ENCODE results near the gene DPY19L2. TPM values are rescaled to one million over a fixed set of nuclear protein-coding genes. Genes with fewer than 3 reads are reported as not detected.

Gene DPY19L2
- total and polyA plus RNA-seq, 2 donors from 2014 or later: 17.8 to 24.5 TPM

DNA sequence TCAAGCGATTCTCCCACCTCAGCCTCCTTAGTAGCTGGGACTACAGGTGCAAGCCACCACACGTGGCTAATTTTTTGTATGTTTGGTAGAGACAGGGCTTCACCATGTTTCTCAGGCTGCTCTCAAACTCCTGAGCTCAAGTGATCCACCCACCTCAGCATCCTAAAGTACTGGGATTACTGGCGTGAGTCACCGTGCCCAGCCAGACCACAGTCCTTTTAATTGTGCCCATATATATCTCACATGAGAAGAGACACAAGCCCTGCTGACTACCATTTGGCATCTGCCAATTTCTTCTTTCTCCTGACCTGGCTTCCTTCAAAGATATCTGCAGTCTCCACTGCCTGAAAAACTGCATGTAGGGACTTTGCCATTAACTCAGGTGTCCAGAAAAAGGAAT, 142.5 kb downstream of the DPY19L2 start:
- Histone ChIP-seq H3K27ac (ENCODE audit: low read depth in 2 of 2, low read length in 2 of 2) (no peak overlapping the region), H3K9ac (ENCODE audit: low read length in 3 of 3) (no peak overlapping the region), H3K9me3 (ENCODE audit: control insufficient read depth in 2 of 3, insufficient read depth in 1 of 3, low read length in 3 of 3) (no peaks in the 10 kb centered on the region), H3K4me1 (ENCODE audit: control insufficient read depth in 2 of 3, insufficient read depth in 2 of 3, low read depth in 1 of 3, low read length in 3 of 3) (no peaks in the 10 kb centered on the region), H3K4me3 (ENCODE audit: low read length in 3 of 3) (no peak overlapping the region), H3K27me3 (ENCODE audit: control insufficient read depth, insufficient read depth, low read length) (no peaks in the 10 kb centered on the region), H3K36me3 (ENCODE audit: control insufficient read depth in 2 of 3, insufficient read depth in 3 of 3, low read length in 3 of 3) (no peaks in the 10 kb centered on the region)
- TF ChIP-seq, protein P1, sequence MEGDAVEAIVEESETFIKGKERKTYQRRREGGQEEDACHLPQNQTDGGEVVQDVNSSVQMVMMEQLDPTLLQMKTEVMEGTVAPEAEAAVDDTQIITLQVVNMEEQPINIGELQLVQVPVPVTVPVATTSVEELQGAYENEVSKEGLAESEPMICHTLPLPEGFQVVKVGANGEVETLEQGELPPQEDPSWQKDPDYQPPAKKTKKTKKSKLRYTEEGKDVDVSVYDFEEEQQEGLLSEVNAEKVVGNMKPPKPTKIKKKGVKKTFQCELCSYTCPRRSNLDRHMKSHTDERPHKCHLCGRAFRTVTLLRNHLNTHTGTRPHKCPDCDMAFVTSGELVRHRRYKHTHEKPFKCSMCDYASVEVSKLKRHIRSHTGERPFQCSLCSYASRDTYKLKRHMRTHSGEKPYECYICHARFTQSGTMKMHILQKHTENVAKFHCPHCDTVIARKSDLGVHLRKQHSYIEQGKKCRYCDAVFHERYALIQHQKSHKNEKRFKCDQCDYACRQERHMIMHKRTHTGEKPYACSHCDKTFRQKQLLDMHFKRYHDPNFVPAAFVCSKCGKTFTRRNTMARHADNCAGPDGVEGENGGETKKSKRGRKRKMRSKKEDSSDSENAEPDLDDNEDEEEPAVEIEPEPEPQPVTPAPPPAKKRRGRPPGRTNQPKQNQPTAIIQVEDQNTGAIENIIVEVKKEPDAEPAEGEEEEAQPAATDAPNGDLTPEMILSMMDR (IDR thresholded peaks at IDR 0.05; ENCODE audit: borderline replicate concordance, extremely low read depth, insufficient read depth): no peak
- DNase-seq (no peak), FAIRE-seq (no peak)
- intact Hi-C loops (cut with DNase I): no loop called here

DNA sequence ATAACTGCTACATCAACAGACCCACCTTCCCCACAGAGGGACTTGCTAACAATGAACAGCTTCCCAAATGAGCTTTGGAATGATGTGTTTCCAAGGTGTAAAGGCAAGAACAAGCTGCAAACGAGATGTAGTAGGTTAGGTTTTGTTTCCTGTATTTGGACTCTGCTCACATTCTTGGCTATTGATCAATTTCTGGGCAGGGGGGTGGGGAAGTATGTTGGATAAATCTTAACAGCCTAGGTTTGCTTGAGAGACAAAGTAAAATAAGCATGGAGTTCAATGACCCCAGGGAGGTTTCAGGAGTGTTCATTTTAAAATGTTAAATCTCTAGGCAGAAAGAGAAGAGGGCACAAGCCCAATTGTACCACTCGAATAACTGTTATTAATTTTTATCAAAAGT, 146.6 kb downstream of the DPY19L2 start:
- Histone ChIP-seq H3K9ac (ENCODE audit: low read length in 3 of 3) (no peak overlapping the region), H3K9me3 (ENCODE audit: control insufficient read depth in 2 of 3, insufficient read depth in 1 of 3, low read length in 3 of 3) (no peaks in the 10 kb centered on the region), H3K27me3 (ENCODE audit: control insufficient read depth, insufficient read depth, low read length) (no peaks in the 10 kb centered on the region), H3K36me3 (ENCODE audit: control insufficient read depth in 2 of 3, insufficient read depth in 3 of 3, low read length in 3 of 3) (no peaks in the 10 kb centered on the region), H3K27ac (ENCODE audit: low read depth in 2 of 2, low read length in 2 of 2) (no peak overlapping the region), H3K4me1 (ENCODE audit: control insufficient read depth in 2 of 3, insufficient read depth in 2 of 3, low read depth in 1 of 3, low read length in 3 of 3) (no peaks in the 10 kb centered on the region), H3K4me3 (ENCODE audit: low read length in 3 of 3) (no peak overlapping the region)
- FAIRE-seq: no peak
- TF ChIP-seq, protein P1 (IDR thresholded peaks at IDR 0.05; ENCODE audit: borderline replicate concordance, extremely low read depth, insufficient read depth): no peak
- no peak for DNase-seq
- intact Hi-C loops (cut with DNase I): no loop called here

Other genes starting within 250 kb of the DPY19L2 start
- 17.5 TPM for gene RXYLT1, start 111.4 kb upstream of the DPY19L2 start, total RNA-seq
- gene RXYLT1, start 111.4 kb upstream of the DPY19L2 start, polyA plus RNA-seq (ENCODE audit: insufficient read depth, low read depth, low replicate concordance): 15.9 TPM
- gene SRGAP1, start 176.2 kb upstream of the DPY19L2 start, total RNA-seq: 13.5 TPM
- 1.8 TPM for gene SRGAP1, start 176.2 kb upstream of the DPY19L2 start, polyA plus RNA-seq (ENCODE audit: insufficient read depth, low read depth, low replicate concordance)

Data from kidney (tissue), 14 donors.